RWPE1 (cell line): Measurements from ENCODE around the gene CCNB3.

Experiments
- CTCF ChIA-PET: fragments of 350-600 bp; sonication (Branson Sonifier 250); formaldehyde crosslinking; extraction: SDS; loops from one replicate; lab custom pipeline; 2021; lab: Yijun Ruan, JAX
- POLR2A ChIA-PET: fragments of 400-600 bp; formaldehyde crosslinking; extraction: SDS; loops from one replicate; lab custom pipeline; 2020; ENCODE audit warnings: antibody characterized with exemption; ENCODE audit not compliant: low non-redundant PET; lab: Yijun Ruan, JAX
- DNase-seq: peaks from one replicate; pipeline ENCODE4 v3.0.0; 2012; ENCODE audit warnings: low spot score
- H3K27ac ChIP-seq: fragments of 450-650 bp; 2 replicates; pipeline ENCODE4 v1.5.1; 2017
- TF ChIP-seq, protein P1 (sequence below): fragments of 450-650 bp; conservative IDR thresholded peaks from 2 replicates; pipeline ENCODE4 v1.5.1; 2017; ENCODE audit warnings: low read depth, mild to moderate bottlenecking

Gene CCNB3

DNA sequence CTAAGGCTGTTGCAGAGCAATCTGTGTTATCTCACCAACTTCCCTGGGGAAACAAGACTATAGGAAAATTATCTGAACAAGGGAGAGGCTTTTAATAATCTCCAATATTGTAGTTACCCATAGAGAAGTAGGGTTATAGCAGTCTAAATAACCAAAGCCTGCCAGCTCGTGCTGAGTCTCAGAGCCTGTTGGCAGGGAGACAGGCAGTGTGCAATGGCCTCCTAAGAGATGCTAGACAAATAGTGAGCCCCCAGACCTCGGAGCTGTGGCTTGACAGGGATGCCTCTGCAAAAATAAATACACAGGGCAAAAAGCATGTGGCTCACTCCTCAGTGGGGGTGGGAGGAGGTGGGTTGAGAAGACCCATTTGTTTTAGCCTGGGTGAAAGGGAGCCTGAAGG lies 189.3 kb downstream of the CCNB3 start:
- no peak for DNase-seq
- TF ChIP-seq, protein P1, sequence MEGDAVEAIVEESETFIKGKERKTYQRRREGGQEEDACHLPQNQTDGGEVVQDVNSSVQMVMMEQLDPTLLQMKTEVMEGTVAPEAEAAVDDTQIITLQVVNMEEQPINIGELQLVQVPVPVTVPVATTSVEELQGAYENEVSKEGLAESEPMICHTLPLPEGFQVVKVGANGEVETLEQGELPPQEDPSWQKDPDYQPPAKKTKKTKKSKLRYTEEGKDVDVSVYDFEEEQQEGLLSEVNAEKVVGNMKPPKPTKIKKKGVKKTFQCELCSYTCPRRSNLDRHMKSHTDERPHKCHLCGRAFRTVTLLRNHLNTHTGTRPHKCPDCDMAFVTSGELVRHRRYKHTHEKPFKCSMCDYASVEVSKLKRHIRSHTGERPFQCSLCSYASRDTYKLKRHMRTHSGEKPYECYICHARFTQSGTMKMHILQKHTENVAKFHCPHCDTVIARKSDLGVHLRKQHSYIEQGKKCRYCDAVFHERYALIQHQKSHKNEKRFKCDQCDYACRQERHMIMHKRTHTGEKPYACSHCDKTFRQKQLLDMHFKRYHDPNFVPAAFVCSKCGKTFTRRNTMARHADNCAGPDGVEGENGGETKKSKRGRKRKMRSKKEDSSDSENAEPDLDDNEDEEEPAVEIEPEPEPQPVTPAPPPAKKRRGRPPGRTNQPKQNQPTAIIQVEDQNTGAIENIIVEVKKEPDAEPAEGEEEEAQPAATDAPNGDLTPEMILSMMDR = no peak
- POLR2A ChIA-PET = no interaction called here
- CTCF ChIA-PET = no interaction called here
- no peak overlapping the region for H3K27ac ChIP-seq
